Measurements from ENCODE around the gene GPC3. TPM values are rescaled to one million over a fixed set of nuclear protein-coding genes. Genes with fewer than 3 reads are reported as not detected.

GPC3 gene
- total RNA-seq, 2 experiments from 2014 or later: 0.14 to 0.18 TPM

GRCh38 chrX:133689997-133690599 lies 295.3 kb downstream of the GPC3 start:
- Mint-ChIP-seq H3K36me3 (no peaks in the 10 kb centered on the region), H3K27ac (no peak overlapping the region), H3K27me3 (no peaks in the 10 kb centered on the region), H3K9me3 (no peaks in the 10 kb centered on the region), H3K4me1 (no peaks in the 10 kb centered on the region), H3K4me3 (no peak overlapping the region)
- no peak for DNase-seq

GRCh38 chrX:133685822-133686221 lies 299.6 kb downstream of the GPC3 start:
- no peaks in the 10 kb centered on the region for H3K27me3 Mint-ChIP-seq
- no peak for DNase-seq
- H3K4me3 Mint-ChIP-seq: no peak overlapping the region
- no peaks in the 10 kb centered on the region for H3K36me3 Mint-ChIP-seq
- H3K9me3 Mint-ChIP-seq: no peaks in the 10 kb centered on the region
- peaks cover 3% of the 10 kb centered on the region for H3K4me1 Mint-ChIP-seq
- no peak overlapping the region for H3K27ac Mint-ChIP-seq

- H3K4me3 Mint-ChIP-seq: no peak overlapping the region
- no peaks in the 10 kb centered on the region for H3K27me3 Mint-ChIP-seq
- DNase-seq: no peak
- H3K36me3 Mint-ChIP-seq: no peaks in the 10 kb centered on the region
- H3K9me3 Mint-ChIP-seq: no peaks in the 10 kb centered on the region
- H3K4me1 Mint-ChIP-seq: peaks cover 3% of the 10 kb centered on the region
- no peak overlapping the region for H3K27ac Mint-ChIP-seq
Observed at GRCh38 chrX:133681897-133682296, 303.5 kb downstream of the GPC3 start.

- Mint-ChIP-seq H3K36me3 (no peaks in the 10 kb centered on the region), H3K4me1 (peaks cover 3% of the 10 kb centered on the region), H3K27ac (no peak overlapping the region), H3K27me3 (no peaks in the 10 kb centered on the region), H3K9me3 (no peaks in the 10 kb centered on the region), H3K4me3 (no peak overlapping the region)
- no peak for DNase-seq
Observed at GRCh38 chrX:133681421-133681820, 304.0 kb downstream of the GPC3 start.

- no peak for DNase-seq
- Mint-ChIP-seq H3K4me3 (no peak overlapping the region), H3K36me3 (no peaks in the 10 kb centered on the region), H3K4me1 (peaks cover 3% of the 10 kb centered on the region), H3K9me3 (no peaks in the 10 kb centered on the region), H3K27me3 (no peaks in the 10 kb centered on the region), H3K27ac (no peak overlapping the region)
Observed at GRCh38 chrX:133677123-133678063, 308.0 kb downstream of the GPC3 start.

- Mint-ChIP-seq H3K27me3 (no peaks in the 10 kb centered on the region), H3K36me3 (no peaks in the 10 kb centered on the region), H3K27ac (no peak overlapping the region), H3K9me3 (no peaks in the 10 kb centered on the region), H3K4me3 (no peak overlapping the region), H3K4me1 (peaks cover 2% of the 10 kb centered on the region)
- DNase-seq: no peak
Observed at GRCh38 chrX:133676344-133677122, 308.9 kb downstream of the GPC3 start.

- Mint-ChIP-seq H3K4me3 (no peak overlapping the region), H3K4me1 (no peaks in the 10 kb centered on the region), H3K27ac (no peak overlapping the region), H3K9me3 (no peaks in the 10 kb centered on the region), H3K36me3 (no peaks in the 10 kb centered on the region), H3K27me3 (no peaks in the 10 kb centered on the region)
- DNase-seq: no peak
Observed at GRCh38 chrX:133674726-133675470, 310.5 kb downstream of the GPC3 start.

- no peaks in the 10 kb centered on the region for H3K27me3 Mint-ChIP-seq
- H3K9me3 Mint-ChIP-seq: no peaks in the 10 kb centered on the region
- H3K27ac Mint-ChIP-seq: no peak overlapping the region
- H3K4me1 Mint-ChIP-seq: no peaks in the 10 kb centered on the region
- H3K4me3 Mint-ChIP-seq: no peak overlapping the region
- H3K36me3 Mint-ChIP-seq: no peaks in the 10 kb centered on the region
- DNase-seq: no peak
Observed at GRCh38 chrX:133670383-133670782, 315.0 kb downstream of the GPC3 start.

GRCh38 chrX:133669214-133669613 lies 316.2 kb downstream of the GPC3 start:
- no peaks in the 10 kb centered on the region for H3K9me3 Mint-ChIP-seq
- no peaks in the 10 kb centered on the region for H3K36me3 Mint-ChIP-seq
- no peak overlapping the region for H3K27ac Mint-ChIP-seq
- H3K27me3 Mint-ChIP-seq: no peaks in the 10 kb centered on the region
- H3K4me1 Mint-ChIP-seq: no peaks in the 10 kb centered on the region
- no peak for DNase-seq
- H3K4me3 Mint-ChIP-seq: no peak overlapping the region

- no peak for DNase-seq
- no peaks in the 10 kb centered on the region for H3K4me1 Mint-ChIP-seq
- no peak overlapping the region for H3K27ac Mint-ChIP-seq
- H3K9me3 Mint-ChIP-seq: no peaks in the 10 kb centered on the region
- H3K27me3 Mint-ChIP-seq: no peaks in the 10 kb centered on the region
- no peaks in the 10 kb centered on the region for H3K36me3 Mint-ChIP-seq
- H3K4me3 Mint-ChIP-seq: no peak overlapping the region
Observed at GRCh38 chrX:133668225-133668931, 317.0 kb downstream of the GPC3 start.

GRCh38 chrX:133666256-133666655 lies 319.1 kb downstream of the GPC3 start:
- Mint-ChIP-seq H3K27ac (no peak overlapping the region), H3K36me3 (no peaks in the 10 kb centered on the region), H3K4me1 (no peaks in the 10 kb centered on the region), H3K4me3 (no peak overlapping the region), H3K9me3 (no peaks in the 10 kb centered on the region), H3K27me3 (no peaks in the 10 kb centered on the region)
- no peak for DNase-seq

GRCh38 chrX:133661962-133662839 lies 323.2 kb downstream of the GPC3 start:
- DNase-seq: no peak
- Mint-ChIP-seq H3K4me1 (no peaks in the 10 kb centered on the region), H3K27me3 (no peaks in the 10 kb centered on the region), H3K36me3 (no peaks in the 10 kb centered on the region), H3K4me3 (no peak overlapping the region), H3K9me3 (no peaks in the 10 kb centered on the region), H3K27ac (no peak overlapping the region)

GRCh38 chrX:133660281-133660680 lies 325.1 kb downstream of the GPC3 start:
- H3K36me3 Mint-ChIP-seq: no peaks in the 10 kb centered on the region
- no peaks in the 10 kb centered on the region for H3K4me1 Mint-ChIP-seq
- no peak overlapping the region for H3K4me3 Mint-ChIP-seq
- H3K9me3 Mint-ChIP-seq: no peaks in the 10 kb centered on the region
- no peak overlapping the region for H3K27ac Mint-ChIP-seq
- no peaks in the 10 kb centered on the region for H3K27me3 Mint-ChIP-seq
- DNase-seq: no peak

Measured in activated naive CD8-positive, alpha-beta T cell treated with anti-CD3 and anti-CD28 coated beads for 36 hours (primary cell).